Neural cell (in vitro differentiated cells): ENCODE measurements around the gene FBXO22. TPM values are rescaled to one million over a fixed set of nuclear protein-coding genes. Genes with fewer than 3 reads are reported as not detected.
"Not testable (repeated sequence)": the region's sequence is repeated elsewhere in the genome, so short reads cannot be mapped to it uniquely, and the experiment has no call there.

ENCODE experiments used
- H2AFZ ChIP-seq: fragments of 200-600, 300-800 bp; sonication (generic), shearing (Covaris generic); 2 replicates; pipeline ENCODE4 v1.6.0; 2014; ENCODE audit warnings: low read depth, mild to moderate bottlenecking, antibody characterized with exemption, low read length, moderate library complexity
- H3F3A ChIP-seq: fragments of 200-600 bp; shearing (Covaris generic); 2 replicates; pipeline ENCODE4 v1.6.1; 2016; ENCODE audit warnings: mild to moderate bottlenecking, moderate library complexity, mixed read lengths, antibody characterized with exemption, low read length; ENCODE audit not compliant: insufficient read depth, poor library complexity, severe bottlenecking
- H3K27ac ChIP-seq: fragments of 200-600, 300-800 bp; sonication (generic), shearing (Covaris generic); 2 replicates; pipeline ENCODE4 v1.5.1; 2014; ENCODE audit warnings: mild to moderate bottlenecking, low read length, moderate library complexity
- H3K27me3 ChIP-seq: fragments of 300-800, 200-600 bp; sonication (generic), shearing (Covaris generic); 2 replicates; pipeline ENCODE4 v1.6.0; 2014; ENCODE audit warnings: mild to moderate bottlenecking, low read depth, low read length, moderate library complexity; ENCODE audit not compliant: insufficient read depth
- H3K36me3 ChIP-seq: fragments of 300-800, 200-600 bp; sonication (generic), shearing (Covaris generic); 2 replicates; pipeline ENCODE4 v1.5.1; 2014; ENCODE audit warnings: mild to moderate bottlenecking, antibody characterized with exemption, low read length, moderate library complexity; ENCODE audit not compliant: insufficient read depth
- H3K4me2 ChIP-seq: fragments of 300-800, 200-600 bp; sonication (generic), shearing (Covaris generic); 2 replicates; pipeline ENCODE4 v1.6.0; 2014; ENCODE audit warnings: mild to moderate bottlenecking, low read length
- H3K4me3 ChIP-seq: fragments of 300-800, 200-600 bp; sonication (generic), shearing (Covaris generic); 2 replicates; pipeline ENCODE4 v1.5.1; 2014; ENCODE audit warnings: mild to moderate bottlenecking, low read length, moderate library complexity
- H3K79me2 ChIP-seq: fragments of 200-600 bp; shearing (Covaris generic); replicated peaks from 2 replicates; pipeline ENCODE4 v1.6.0; 2014; ENCODE audit warnings: mild to moderate bottlenecking, low read length, moderate library complexity; ENCODE audit not compliant: insufficient read depth
- H3K9ac ChIP-seq: fragments of 300-800, 200-600 bp; sonication (generic), shearing (Covaris generic); 2 replicates; pipeline ENCODE4 v1.6.1; 2016; ENCODE audit warnings: mild to moderate bottlenecking, low read length, mixed read lengths
- H3K9me2 ChIP-seq: fragments of 200-600 bp; shearing (Covaris generic); 2 replicates; pipeline ENCODE4 v1.6.1; 2016; ENCODE audit warnings: mild to moderate bottlenecking, low read length, mixed read lengths; ENCODE audit not compliant: insufficient read depth
- H3K9me3 ChIP-seq: fragments of 200-600, 300-800 bp; sonication (generic), shearing (Covaris generic); 2 replicates; pipeline ENCODE4 v1.6.1; 2016; ENCODE audit warnings: mild to moderate bottlenecking, mixed run types, low read length, moderate library complexity, mixed read lengths
- H4K20me1 ChIP-seq: fragments of 200-600 bp; shearing (Covaris generic); 2 replicates; pipeline ENCODE4 v1.6.1; 2016; ENCODE audit warnings: mild to moderate bottlenecking, mixed run types; ENCODE audit not compliant: insufficient read depth
- CTCF ChIP-seq: fragments of 450-650 bp; IDR thresholded peaks from 2 replicates; pipeline ENCODE4 v1.5.1; 2014; ENCODE audit warnings: antibody characterized with exemption, mild to moderate bottlenecking, moderate library complexity; ENCODE audit not compliant: poor library complexity, severe bottlenecking
- EP300 ChIP-seq: fragments of 450-650 bp; conservative IDR thresholded peaks from 2 replicates; pipeline ENCODE4 v1.6.1; 2014; ENCODE audit warnings: antibody characterized with exemption, mild to moderate bottlenecking, moderate library complexity; ENCODE audit not compliant: poor library complexity, severe bottlenecking
- EZH2 ChIP-seq: fragments of 200-600, 300-800 bp; shearing (Covaris generic), sonication (generic); IDR thresholded peaks from 2 replicates; pipeline ENCODE4 v1.6.1; 2014; ENCODE audit warnings: antibody characterized with exemption, low read length, borderline replicate concordance, mild to moderate bottlenecking; ENCODE audit not compliant: insufficient read depth, poor library complexity, severe bottlenecking
- MXI1 ChIP-seq: fragments of 450-650 bp; conservative IDR thresholded peaks from 2 replicates; pipeline ENCODE4 v1.6.1; 2014; ENCODE audit warnings: antibody characterized with exemption, mild to moderate bottlenecking; ENCODE audit not compliant: poor library complexity, severe bottlenecking
- POLR2AphosphoS5 ChIP-seq: IDR thresholded peaks from 2 replicates; pipeline ENCODE4 v1.6.1; 2012
- RAD21 ChIP-seq: fragments of 450-650 bp; conservative IDR thresholded peaks from 2 replicates; pipeline ENCODE4 v1.6.1; 2014; ENCODE audit warnings: antibody characterized with exemption, mild to moderate bottlenecking, moderate library complexity
- REST ChIP-seq: IDR thresholded peaks from 2 replicates; pipeline ENCODE4 v1.6.1; 2012; ENCODE audit warnings: borderline replicate concordance
- SMC3 ChIP-seq: fragments of 450-650 bp; conservative IDR thresholded peaks from 2 replicates; pipeline ENCODE4 v1.6.1; 2014; ENCODE audit warnings: antibody characterized with exemption, mild to moderate bottlenecking, moderate library complexity; ENCODE audit not compliant: poor library complexity
- polyA plus RNA-seq: library from polyadenylated mRNA; depleted of rRNA; stranded (reverse); fragments of >200 nt; gene quantifications from 2 replicates; pipeline ENCODE4 v1.2.3, GENCODE V29; 2014

FBXO22 gene
- polyA plus RNA-seq, 1 donor from 2014 or later = 52.3 TPM

- Histone ChIP-seq H3K9me3 (no peaks in the 10 kb centered on the region), H3K4me2 (no peak overlapping the region), H3K4me3 (no peak overlapping the region), H3K79me2 (no peaks in the 10 kb centered on the region), H4K20me1 (no peaks in the 10 kb centered on the region), H3F3A (no peaks in the 10 kb centered on the region), H3K27me3 (no peaks in the 10 kb centered on the region), H3K36me3 (no peaks in the 10 kb centered on the region), H3K9me2 (no peaks in the 10 kb centered on the region), H3K9ac (no peak overlapping the region), H2AFZ (no peak overlapping the region), H3K27ac (no peak overlapping the region)
- TF ChIP-seq RAD21 (no peak), MXI1 (no peak), EZH2 (no peak)
Observed at GRCh38 chr15:75966073-75966472, 62.4 kb downstream of the FBXO22 start.

GRCh38 chr15:75976766-75977165, 73.1 kb downstream of the FBXO22 start:
- H3K9ac ChIP-seq, H3K9me3 ChIP-seq, H3K4me3 ChIP-seq, H3K27ac ChIP-seq, H4K20me1 ChIP-seq, H3K9me2 ChIP-seq, H3K36me3 ChIP-seq, H2AFZ ChIP-seq, H3K27me3 ChIP-seq, H3K4me2 ChIP-seq, H3F3A ChIP-seq, H3K79me2 ChIP-seq: not testable (repeated sequence)

- Histone ChIP-seq H3K9me2 (no peaks in the 10 kb centered on the region), H3F3A (no peaks in the 10 kb centered on the region), H3K9ac (no peak overlapping the region), H2AFZ (no peak overlapping the region), H3K4me3 (no peak overlapping the region), H3K36me3 (no peaks in the 10 kb centered on the region), H3K9me3 (no peaks in the 10 kb centered on the region), H3K4me2 (no peak overlapping the region), H3K27me3 (no peaks in the 10 kb centered on the region), H3K27ac (no peak overlapping the region), H4K20me1 (no peaks in the 10 kb centered on the region), H3K79me2 (no peaks in the 10 kb centered on the region)
- no peak for TF ChIP-seq MXI1
- no peak for TF ChIP-seq CTCF
- TF ChIP-seq POLR2AphosphoS5 = no peak
- no peak for TF ChIP-seq REST
- no peak for TF ChIP-seq EZH2
- TF ChIP-seq SMC3 = no peak
- TF ChIP-seq EP300 = no peak
Observed at GRCh38 chr15:75981149-75981815, 77.6 kb downstream of the FBXO22 start.
